Lung (tissue), 12 donors: ENCODE results near the gene PHF14. TPM values are rescaled to one million over a fixed set of nuclear protein-coding genes. Genes with fewer than 3 reads are reported as not detected.

Experiments used
- ATAC-seq: fragments of 200-7000 bp; cut with Tn5 transposase; one replicate; pipeline ENCODE4 v1.9.1; 2020; ENCODE audit warnings: moderate number of reproducible peaks; ENCODE audit not compliant: insufficient read depth, low FRiP score
- DNase-seq, 3 donors: peaks; one replicate each; pipeline ENCODE4 v3.0.0-alpha.2; 2013 to 2017
- H3K27ac ChIP-seq, 2 donors: one replicate each; pipeline ENCODE4 v1.5.1; 2013; ENCODE audit warnings: mild to moderate bottlenecking in 2 of 2, moderate library complexity in 2 of 2, control low read depth in 1 of 2, inconsistent platforms in 1 of 2, low read depth in 1 of 2, low read length in 1 of 2
- H3K27me3 ChIP-seq, 3 donors: one replicate each; pipeline ENCODE4 v1.5.1; 2013; ENCODE audit warnings: low read length in 2 of 3; ENCODE audit not compliant: control insufficient read depth in 3 of 3, insufficient read depth in 3 of 3
- H3K36me3 ChIP-seq, 4 donors: one replicate each; pipeline ENCODE4 v1.5.1; 2013; ENCODE audit warnings: low read length in 4 of 4, mild to moderate bottlenecking in 1 of 4, moderate library complexity in 1 of 4; ENCODE audit not compliant: control insufficient read depth in 4 of 4, insufficient read depth in 4 of 4
- H3K4me1 ChIP-seq, 5 donors: one replicate each; pipeline ENCODE4 v1.5.1; 2013; ENCODE audit warnings: low read length in 5 of 5, mild to moderate bottlenecking in 2 of 5, moderate library complexity in 1 of 5; ENCODE audit not compliant: control insufficient read depth in 5 of 5, insufficient read depth in 5 of 5
- H3K4me3 ChIP-seq: one replicate; pipeline ENCODE4 v1.5.1; 2013; ENCODE audit warnings: mild to moderate bottlenecking, control low read depth, moderate library complexity
- H3K9ac ChIP-seq, 2 donors: one replicate each; pipeline ENCODE4 v1.5.1; 2013; ENCODE audit warnings: low read length in 2 of 2, control low read depth in 1 of 2; ENCODE audit not compliant: insufficient read depth in 1 of 2
- H3K9me3 ChIP-seq, 4 donors: one replicate each; pipeline ENCODE4 v1.5.1; 2013; ENCODE audit warnings: low read length in 3 of 4, mild to moderate bottlenecking in 1 of 4, moderate library complexity in 1 of 4; ENCODE audit not compliant: control insufficient read depth in 4 of 4, insufficient read depth in 3 of 4
- WGBS, 2 donors: extraction: QIAGEN DNeasy Blood & Tissue Kit; methylation state at CpG; one replicate each; pipeline ENCODE4 v1.1.7; 2013; 5-methylcytosine and 5-hydroxymethylcytosine counted together
- polyA plus RNA-seq, 2 donors: library from polyadenylated mRNA; stranded (reverse); fragments of 200-250 nt; gene quantifications; one replicate each; pipeline ENCODE4 v1.2.1, GENCODE V29; 2013
- total RNA-seq, 2 donors: library from RNA; depleted of rRNA in 1 of 2; stranded (reverse); fragments of >200 nt in 1 of 2; gene quantifications; one replicate each; pipeline ENCODE4 v1.2.1, GENCODE V29; 2014 to 2021
- TF ChIP-seq, protein P1 (sequence below): IDR thresholded peaks from 2 replicates; pipeline ENCODE4 v1.5.1; 2012; ENCODE audit warnings: mild to moderate bottlenecking; ENCODE audit errors: control extremely low read depth, extremely low read depth
- donor health status: control.
- donor health status: control.
- donor health status: Bipolar disorder and iron deficiency.
- donor health status: healthy.
- donor health status: DM: yes; HTN: yes; CAD: no.

The PHF14 gene
- total and polyA plus RNA-seq, 4 donors = 12.9 to 89.5 (median 24.7) TPM

DNA sequence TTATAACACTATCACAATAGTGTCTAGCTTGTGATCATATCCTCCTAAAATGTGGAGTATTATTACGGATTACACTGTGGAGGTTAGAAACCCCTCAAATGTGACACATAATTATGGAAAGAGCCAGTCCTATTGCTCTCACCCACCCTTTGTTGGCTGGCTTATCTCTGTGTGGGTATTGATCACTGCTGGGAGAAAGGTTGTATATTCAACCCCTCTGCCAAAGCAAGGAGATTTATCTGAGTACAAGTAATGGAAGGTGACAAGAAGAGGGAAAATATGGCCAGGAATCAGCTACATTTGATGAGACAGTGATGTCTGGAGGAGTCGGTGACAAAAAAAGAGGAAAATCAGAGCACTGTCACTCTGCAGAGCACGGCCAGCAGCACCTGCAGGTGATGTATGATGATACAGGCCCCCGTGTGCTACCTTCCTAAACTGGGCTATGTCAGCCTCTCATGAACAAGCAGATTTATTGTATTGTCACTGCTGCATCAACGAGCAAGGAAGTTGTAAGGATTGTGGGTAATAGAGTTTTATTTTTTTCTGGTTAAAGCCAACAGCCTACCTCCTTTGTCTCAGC lies 235.3 kb downstream of the PHF14 start:
- Histone ChIP-seq H3K4me3 (no peak overlapping the region), H3K4me1 (peaks cover 0 to 28% (median 5%) of the 10 kb centered on the region in 5 donors), H3K36me3 (no peaks in the 10 kb centered on the region), H3K9ac (no peak overlapping the region), H3K9me3 (no peaks in the 10 kb centered on the region), H3K27ac (no peak overlapping the region), H3K27me3 (no peaks in the 10 kb centered on the region)
- TF ChIP-seq, protein P1, sequence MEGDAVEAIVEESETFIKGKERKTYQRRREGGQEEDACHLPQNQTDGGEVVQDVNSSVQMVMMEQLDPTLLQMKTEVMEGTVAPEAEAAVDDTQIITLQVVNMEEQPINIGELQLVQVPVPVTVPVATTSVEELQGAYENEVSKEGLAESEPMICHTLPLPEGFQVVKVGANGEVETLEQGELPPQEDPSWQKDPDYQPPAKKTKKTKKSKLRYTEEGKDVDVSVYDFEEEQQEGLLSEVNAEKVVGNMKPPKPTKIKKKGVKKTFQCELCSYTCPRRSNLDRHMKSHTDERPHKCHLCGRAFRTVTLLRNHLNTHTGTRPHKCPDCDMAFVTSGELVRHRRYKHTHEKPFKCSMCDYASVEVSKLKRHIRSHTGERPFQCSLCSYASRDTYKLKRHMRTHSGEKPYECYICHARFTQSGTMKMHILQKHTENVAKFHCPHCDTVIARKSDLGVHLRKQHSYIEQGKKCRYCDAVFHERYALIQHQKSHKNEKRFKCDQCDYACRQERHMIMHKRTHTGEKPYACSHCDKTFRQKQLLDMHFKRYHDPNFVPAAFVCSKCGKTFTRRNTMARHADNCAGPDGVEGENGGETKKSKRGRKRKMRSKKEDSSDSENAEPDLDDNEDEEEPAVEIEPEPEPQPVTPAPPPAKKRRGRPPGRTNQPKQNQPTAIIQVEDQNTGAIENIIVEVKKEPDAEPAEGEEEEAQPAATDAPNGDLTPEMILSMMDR = no peak
- 73% methylated on average over 5 of the region's 5 CpGs for WGBS, 2 donors
- ATAC-seq (no peak), DNase-seq (no peak)

DNA sequence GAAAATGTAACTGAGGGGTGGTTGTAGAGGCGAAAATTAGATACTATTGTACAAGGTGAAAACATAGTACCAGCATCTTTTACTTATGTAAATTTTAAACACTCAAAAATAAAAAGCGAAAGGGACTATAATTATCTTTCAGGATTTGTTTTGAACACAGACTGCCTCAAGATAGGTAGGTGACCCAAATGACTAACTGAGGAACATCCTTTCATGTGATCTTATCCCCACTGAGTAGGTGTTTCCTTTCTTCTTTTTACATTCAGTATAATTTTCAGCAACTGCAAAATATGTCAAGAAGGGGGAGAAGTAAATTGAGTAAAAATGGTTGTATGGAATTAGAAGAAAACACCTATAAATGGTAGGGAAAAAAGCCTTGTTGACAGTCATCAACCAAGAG lies 236.7 kb downstream of the PHF14 start:
- H3K27me3 ChIP-seq = no peaks in the 10 kb centered on the region
- H3K9me3 ChIP-seq = no peaks in the 10 kb centered on the region
- ATAC-seq = no peak
- 95% methylated on average over 2 of the region's 2 CpGs for WGBS, 2 donors
- TF ChIP-seq, protein P1 = no peak
- H3K9ac ChIP-seq = no peak overlapping the region
- H3K27ac ChIP-seq = no peak overlapping the region
- no peak for DNase-seq
- H3K4me1 ChIP-seq = peaks cover 0 to 27% (median 4%) of the 10 kb centered on the region in 5 donors
- no peaks in the 10 kb centered on the region for H3K36me3 ChIP-seq
- no peak overlapping the region for H3K4me3 ChIP-seq

DNA sequence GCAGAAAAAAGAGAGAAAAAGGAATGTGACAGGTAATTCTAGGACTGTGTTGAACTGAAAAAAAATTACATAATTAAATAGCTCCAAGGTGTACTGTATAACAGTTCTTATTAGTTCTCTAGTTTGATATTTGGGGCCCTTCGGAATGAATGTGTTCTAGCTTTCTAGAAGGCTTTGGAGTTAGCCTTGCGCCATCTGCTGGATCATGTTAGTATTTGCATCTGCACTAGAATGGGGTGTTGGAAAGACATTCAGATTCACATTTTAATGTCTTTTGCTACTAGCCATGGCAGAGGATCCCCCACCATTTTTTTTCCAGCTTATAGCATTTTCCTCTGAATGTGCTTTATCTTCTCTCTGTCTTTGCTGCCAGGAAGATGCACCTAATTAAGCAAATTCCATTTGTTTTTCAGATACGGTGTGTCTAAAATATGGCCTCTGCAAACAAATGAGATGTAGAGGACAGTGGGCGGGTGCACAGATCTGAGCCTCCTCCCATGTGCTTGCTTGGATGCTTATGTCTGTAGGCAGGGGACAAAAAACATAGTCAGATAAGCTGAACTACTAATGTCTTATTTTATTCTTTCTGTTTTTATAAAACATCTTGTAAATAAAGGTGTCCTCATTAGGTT lies 238.5 kb downstream of the PHF14 start:
- no peaks in the 10 kb centered on the region for H3K27me3 ChIP-seq
- DNase-seq (peak; percentile 63 to 92 (median 90)), ATAC-seq (peak; percentile 86)
- no peaks in the 10 kb centered on the region for H3K36me3 ChIP-seq
- H3K4me3 ChIP-seq = no peak overlapping the region
- no peak overlapping the region for H3K27ac ChIP-seq
- H3K9ac ChIP-seq = no peak overlapping the region
- H3K9me3 ChIP-seq = peaks cover 0 to 2% (median 0%) of the 10 kb centered on the region in 4 donors
- WGBS, 2 donors = 36 to 40% methylated on average over 4 of the region's 4 CpGs
- H3K4me1 ChIP-seq = peaks cover 0 to 22% (median 4%) of the 10 kb centered on the region in 5 donors
- TF ChIP-seq, protein P1 = peak; percentile 50
